H1 (cell line): ENCODE results near the gene PAQR4. TPM values are rescaled to one million over a fixed set of nuclear protein-coding genes. Genes with fewer than 3 reads are reported as not detected.

Source experiments
- CTCF ChIA-PET: fragments of 300-600 bp; sonication (Branson Sonifier 250); formaldehyde crosslinking; loops from one replicate; lab custom pipeline; 2021; ENCODE audit not compliant: partially characterized antibody; lab: Charles Lee
- POLR2A ChIA-PET: fragments of 300-600 bp; sonication (Branson Sonifier 250); formaldehyde crosslinking; loops from one replicate; lab custom pipeline; 2021; ENCODE audit warnings: inconsistent platforms; ENCODE audit not compliant: partially characterized antibody; lab: Charles Lee
- DNase-seq, 2 experiments: peaks; one replicate each; pipeline versions ENCODE4 v3.0.0 to v3.0.0-alpha.2; 2010 to 2022; ENCODE audit warnings: low spot score in 2 of 2, low read depth in 1 of 2, mixed read lengths in 1 of 2
- FAIRE-seq: peaks from 2 replicates; lab custom pipeline; 2011; peaks lifted over from hg19 to GRCh38; lab: Jason Lieb, UNC
- H2AFZ ChIP-seq: 2 replicates; pipeline ENCODE4 v1.8.1; 2012; ENCODE audit warnings: low read length, inconsistent platforms
- H2AK5ac ChIP-seq: 2 replicates; pipeline ENCODE4 v1.6.1; 2013; ENCODE audit warnings: low read depth, low read length
- H2BK120ac ChIP-seq: replicated peaks from 2 replicates; pipeline ENCODE3; 2013; ENCODE audit warnings: low read depth, low read length, inconsistent platforms
- H2BK12ac ChIP-seq: 2 replicates; pipeline ENCODE4 v1.6.1; 2013; ENCODE audit warnings: low read depth, low read length
- H2BK15ac ChIP-seq: 2 replicates; pipeline ENCODE4 v1.6.1; 2013; ENCODE audit warnings: low read length
- H2BK20ac ChIP-seq: 2 replicates; pipeline ENCODE4 v1.6.1; 2013; ENCODE audit warnings: low read length
- H2BK5ac ChIP-seq: 2 replicates; pipeline ENCODE4 v1.6.1; 2013; ENCODE audit warnings: low read depth, low read length
- H3K14ac ChIP-seq: 2 replicates; pipeline ENCODE4 v1.6.1; 2013; ENCODE audit warnings: inconsistent platforms; ENCODE audit not compliant: insufficient read length
- H3K18ac ChIP-seq: 2 replicates; pipeline ENCODE4 v1.6.1; 2013; ENCODE audit warnings: low read length; ENCODE audit errors: extremely low read depth
- H3K23ac ChIP-seq: 2 replicates; pipeline ENCODE4 v1.6.1; 2013; ENCODE audit warnings: inconsistent platforms; ENCODE audit not compliant: insufficient read length
- H3K23me2 ChIP-seq: 2 replicates; pipeline ENCODE4 v1.6.1; 2013; ENCODE audit warnings: low read depth, low read length
- H3K27ac ChIP-seq: 2 replicates; pipeline ENCODE4 v1.6.1; 2011; ENCODE audit warnings: low read depth, low read length, inconsistent platforms
- H3K27me3 ChIP-seq, 4 experiments: replicated peaks in 1 of 4; 1 replicate in 1 of 4; 2 replicates in 3 of 4; pipeline versions ENCODE4 v1.6.1 to v1.8.1; 2011 to 2013; ENCODE audit warnings: low read length in 3 of 4, mild to moderate bottlenecking in 3 of 4, inconsistent platforms in 2 of 4, mixed read lengths in 2 of 4, moderate library complexity in 1 of 4; ENCODE audit not compliant: control insufficient read depth in 3 of 4, insufficient read depth in 3 of 4; ENCODE audit errors: extremely low read depth in 1 of 4
- H3K36me3 ChIP-seq, 4 experiments: 2 replicates each; pipeline versions ENCODE4 v1.6.1 to v1.8.1; 2011 to 2013; ENCODE audit warnings: mild to moderate bottlenecking in 4 of 4, low read length in 3 of 4, moderate library complexity in 2 of 4, control low read depth in 1 of 4, inconsistent platforms in 1 of 4; ENCODE audit not compliant: insufficient read depth in 4 of 4, control insufficient read depth in 2 of 4
- H3K4ac ChIP-seq: replicated peaks from 2 replicates; pipeline ENCODE3; 2013; ENCODE audit warnings: low read length, low read depth, mixed read lengths, inconsistent platforms; ENCODE audit not compliant: insufficient read length
- H3K4me1 ChIP-seq, 4 experiments: replicated peaks in 1 of 4; 1 replicate in 1 of 4; 2 replicates in 3 of 4; pipeline versions ENCODE4 v1.6.1 to v1.8.1; 2011 to 2013; ENCODE audit warnings: low read length in 3 of 4, inconsistent platforms in 2 of 4, mixed read lengths in 1 of 4; ENCODE audit not compliant: insufficient read depth in 4 of 4, control insufficient read depth in 3 of 4
- H3K4me2 ChIP-seq, 2 experiments: 2 replicates each; pipeline versions ENCODE4 v1.6.1 to v1.8.1; 2011 to 2013; ENCODE audit warnings: low read depth in 2 of 2, low read length in 2 of 2, control low read depth in 1 of 2, inconsistent platforms in 1 of 2, mild to moderate bottlenecking in 1 of 2; ENCODE audit not compliant: insufficient read depth in 1 of 2
- H3K4me3 ChIP-seq, 4 experiments: fragments of 200-600, 300-600 bp in 1 of 4; sonication (generic), shearing (Covaris generic), sonication (Bioruptor Twin) in 1 of 4; 2 replicates each; pipeline versions ENCODE4 v1.5.1 to v1.8.1; 2011 to 2016; ENCODE audit warnings: low read length in 4 of 4, low read depth in 3 of 4, control low read depth in 2 of 4, inconsistent platforms in 2 of 4, mild to moderate bottlenecking in 2 of 4, mixed read lengths in 1 of 4, moderate library complexity in 1 of 4; ENCODE audit not compliant: insufficient read depth in 2 of 4; ENCODE audit errors: extremely low read depth in 1 of 4
- H3K56ac ChIP-seq: replicated peaks from 2 replicates; pipeline ENCODE3; 2013; ENCODE audit warnings: low read depth, mild to moderate bottlenecking, mixed read lengths, low read length, inconsistent platforms; ENCODE audit not compliant: insufficient read length
- H3K79me1 ChIP-seq: 2 replicates; pipeline ENCODE4 v1.6.1; 2013; ENCODE audit warnings: low read depth, low read length, control low read depth
- H3K79me2 ChIP-seq, 2 experiments: 2 replicates each; pipeline versions ENCODE4 v1.6.1 to v1.8.1; 2012 to 2013; ENCODE audit warnings: low read length in 2 of 2, mild to moderate bottlenecking in 2 of 2, inconsistent platforms in 1 of 2; ENCODE audit not compliant: insufficient read depth in 2 of 2, control insufficient read depth in 1 of 2
- H3K9ac ChIP-seq, 4 experiments: replicated peaks in 1 of 4; 1 replicate in 1 of 4; 2 replicates in 3 of 4; pipeline versions ENCODE4 v1.6.1 to v1.8.1; 2011 to 2013; ENCODE audit warnings: low read depth in 3 of 4, low read length in 3 of 4, control low read depth in 2 of 4, mild to moderate bottlenecking in 2 of 4, moderate library complexity in 2 of 4, inconsistent platforms in 1 of 4; ENCODE audit errors: extremely low read depth in 1 of 4
- H3K9me3 ChIP-seq, 2 experiments: 2 replicates each; pipeline versions ENCODE4 v1.6.1 to v1.8.1; 2012 to 2013; ENCODE audit warnings: mild to moderate bottlenecking in 2 of 2, moderate library complexity in 2 of 2, control low read depth in 1 of 2, inconsistent platforms in 1 of 2, low read depth in 1 of 2, low read length in 1 of 2, mixed read lengths in 1 of 2; ENCODE audit not compliant: insufficient read depth in 2 of 2
- H4K20me1 ChIP-seq, 2 experiments: replicated peaks in 1 of 2; 2 replicates each; pipeline versions ENCODE3 to v1.8.1; 2011 to 2013; ENCODE audit warnings: inconsistent platforms in 2 of 2, low read length in 2 of 2, mild to moderate bottlenecking in 1 of 2; ENCODE audit not compliant: insufficient read depth in 2 of 2, control insufficient read depth in 1 of 2
- H4K5ac ChIP-seq: 2 replicates; pipeline ENCODE4 v1.6.1; 2013; ENCODE audit warnings: low read length, low read depth, mixed read lengths, inconsistent platforms; ENCODE audit not compliant: insufficient read length
- H4K8ac ChIP-seq: 2 replicates; pipeline ENCODE4 v1.8.0; 2013; ENCODE audit warnings: mild to moderate bottlenecking, moderate library complexity, low read length, inconsistent platforms; ENCODE audit not compliant: insufficient read depth; ENCODE audit errors: extremely low read depth
- H4K91ac ChIP-seq: replicated peaks from 2 replicates; pipeline ENCODE3; 2013; ENCODE audit warnings: low read length, mixed read lengths, inconsistent platforms; ENCODE audit not compliant: insufficient read length
- ASH2L ChIP-seq: fragments of 200-600, 300-600 bp; sonication (generic); IDR thresholded peaks from one replicate; pipeline ENCODE4 v1.7.1; 2017; ENCODE audit warnings: low read length
- CTBP2 ChIP-seq: IDR thresholded peaks from 2 replicates; pipeline ENCODE4 v1.7.0; 2011; ENCODE audit warnings: borderline replicate concordance, mild to moderate bottlenecking, moderate library complexity, mixed read lengths, low read length; ENCODE audit not compliant: insufficient read depth, insufficient read length
- EZH2 ChIP-seq: fragments of 200-600 bp; sonication (generic); IDR thresholded peaks from 2 replicates; pipeline ENCODE4 v1.7.1; 2012; ENCODE audit warnings: low read depth, mild to moderate bottlenecking, moderate library complexity, low read length, inconsistent platforms; ENCODE audit not compliant: severe bottlenecking
- KDM5A ChIP-seq: fragments of 200-600 bp; IDR thresholded peaks from 2 replicates; pipeline ENCODE4 v1.7.1; 2012; ENCODE audit warnings: mild to moderate bottlenecking, low read length, inconsistent platforms, mixed read lengths
- MAFK ChIP-seq: IDR thresholded peaks from 2 replicates; pipeline ENCODE4 v1.6.1; 2012; ENCODE audit warnings: low read depth, mild to moderate bottlenecking, improper control_type of control experiment, low read length
- POLR2A ChIP-seq, 2 experiments: IDR thresholded peaks; 1 replicate in 1 of 2; 2 replicates in 1 of 2; pipeline ENCODE4 v1.6.1; 2011; ENCODE audit warnings: low read depth in 2 of 2, low read length in 2 of 2, mild to moderate bottlenecking in 2 of 2; ENCODE audit errors: control extremely low read depth in 1 of 2
- POLR2AphosphoS5 ChIP-seq: IDR thresholded peaks from 2 replicates; pipeline ENCODE4 v1.6.1; 2011; ENCODE audit warnings: low read depth, low read length
- RBBP5 ChIP-seq: IDR thresholded peaks from 2 replicates; pipeline ENCODE4 v1.7.1; 2012; ENCODE audit warnings: low read depth, mild to moderate bottlenecking, inconsistent platforms, low read length, moderate library complexity, borderline replicate concordance
- SIX5 ChIP-seq: IDR thresholded peaks from 2 replicates; pipeline ENCODE4 v1.6.1; 2011; ENCODE audit warnings: mild to moderate bottlenecking, low read depth, low read length
- SP1 ChIP-seq: IDR thresholded peaks from 2 replicates; pipeline ENCODE4 v1.6.1; 2011; ENCODE audit warnings: low read depth, low read length
- SP2 ChIP-seq: IDR thresholded peaks from 2 replicates; pipeline ENCODE4 v1.6.1; 2012; ENCODE audit warnings: mild to moderate bottlenecking, low read length, inconsistent platforms
- SP4 ChIP-seq: IDR thresholded peaks from 2 replicates; pipeline ENCODE4 v1.6.1; 2012; ENCODE audit warnings: low read length, inconsistent platforms
- TCF12 ChIP-seq: IDR thresholded peaks from 2 replicates; pipeline ENCODE4 v1.6.1; 2011; ENCODE audit warnings: low read depth, mild to moderate bottlenecking, low read length
- YY1 ChIP-seq: IDR thresholded peaks from 2 replicates; pipeline ENCODE4 v1.6.1; 2011; ENCODE audit warnings: low read depth, mild to moderate bottlenecking, low read length
- ZNF274 ChIP-seq: IDR thresholded peaks from 2 replicates; pipeline ENCODE4 v1.7.0; 2012; ENCODE audit warnings: low read length, borderline replicate concordance; ENCODE audit errors: extremely low read depth
- WGBS, 2 experiments: shearing (Covaris generic) in 1 of 2; methylation state at CpG; one replicate each; pipeline versions ENCODE4 v1.1.6 to v1.1.7; 2013 to 2015; ENCODE audit warnings: low lambda C conversion rate in 2 of 2, mixed read lengths in 2 of 2, inconsistent platforms in 1 of 2, low coverage in 1 of 2, missing lambda C conversion rate in 1 of 2; ENCODE audit not compliant: insufficient replicate concordance in 2 of 2, insufficient coverage in 1 of 2, insufficient read length in 1 of 2; ENCODE audit errors: extremely low coverage in 1 of 2, missing lambda C conversion rate in 1 of 2; 5-methylcytosine and 5-hydroxymethylcytosine counted together
- polyA plus RNA-seq, 7 experiments: library from polyadenylated mRNA; depleted of rRNA in 3 of 7; stranded (reverse) in 5 of 7; unstranded in 2 of 7; fragments of >200 nt in 5 of 7; fragments of 200-250 nt in 2 of 7; gene quantifications; 1 replicate in 5 of 7; 2 replicates in 1 of 7; 4 replicates in 1 of 7; pipeline versions ENCODE4 v1.2.1 to v1.2.3, GENCODE V29; 2011 to 2013; ENCODE audit warnings: missing spikeins in 2 of 7, mixed read lengths in 2 of 7
- total RNA-seq: library from RNA; stranded (reverse); fragmentation: NEBNext Ultra II Directional; extraction: Animal tissue kit (Norgen Biotek cat#: 25700); gene quantifications from 2 replicates; pipeline ENCODE4 v1.2.1, GENCODE V29; 2021

Gene PAQR4
- total and polyA plus RNA-seq, 2 of the 8 experiments (the other 6 are each of a cell fraction or from before 2014, with no cell fraction given): 28.2 to 34.6 TPM

DNA sequence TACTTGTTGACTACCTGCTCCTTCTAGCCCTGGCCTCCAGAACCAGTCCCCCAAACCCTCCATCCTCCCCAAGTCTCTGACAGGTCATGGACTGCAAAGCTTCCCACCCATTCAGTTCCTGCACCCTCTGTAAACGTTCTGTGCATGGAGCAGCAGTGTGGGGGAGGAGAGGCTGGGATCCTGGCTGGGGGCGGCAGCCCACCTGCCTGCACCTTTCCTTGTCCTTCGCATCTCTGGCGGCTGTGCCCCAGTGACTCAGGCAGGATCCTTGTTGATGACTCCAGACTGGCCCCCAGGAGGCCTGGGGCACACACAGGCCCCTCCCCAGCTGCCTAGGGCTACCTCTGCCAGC lies 12.7 kb downstream of the PAQR4 start:
- Histone ChIP-seq H3K14ac (no peak overlapping the region), H3K18ac (peak overlapping the region; percentile 66), H3K23me2 (peaks cover 12% of the 10 kb centered on the region; the same call in 1 of the 2 replicates), H3K79me2 (peaks cover 0 to 8% of the 10 kb centered on the region in 2 experiments; a peak in 2 of 4 replicates), H2BK15ac (peak overlapping the region; percentile 92; the same call in 1 of the 2 replicates), H3K4me3 (peak overlapping the region; percentile 7 to 78 (median 11); a peak in 4 of 8 replicates), H3K36me3 (peaks cover 0 to 6% (median under 1%) of the 10 kb centered on the region in 4 experiments; a peak in 4 of 8 replicates), H2AFZ (no peak overlapping the region), H3K56ac (peak overlapping the region; percentile 54), H4K20me1 (peaks cover 9 to 16% of the 10 kb centered on the region in 2 experiments), H2BK20ac (peak overlapping the region; percentile 17), H3K4me2 (peak overlapping the region; percentile 38 to 93), H2AK5ac (peak overlapping the region; percentile 68; the same call in 1 of the 2 replicates), H4K5ac (peak overlapping the region; percentile 78), H3K4ac (peak overlapping the region; percentile 83), H3K4me1 (peaks cover 3 to 23% (median 14%) of the 10 kb centered on the region in 4 experiments), H3K79me1 (peaks cover 5% of the 10 kb centered on the region), H2BK120ac (peak overlapping the region; percentile 68), H3K9me3 (no peaks in the 10 kb centered on the region), H3K27ac (0 out of 2 replicates have a peak overlapping the region, but pooled peaks have one; percentile 28), H3K23ac (no peak overlapping the region), H4K8ac (peak overlapping the region; percentile 11), H4K91ac (peak overlapping the region; percentile 95), H3K9ac (no peak overlapping the region; a peak in 3 of 7 replicates), H2BK12ac (peak overlapping the region; percentile 86; the same call in 1 of the 2 replicates), H3K27me3 (no peaks in the 10 kb centered on the region; a peak in 1 of 7 replicates), H2BK5ac (peak overlapping the region; percentile 97)
- DNase-seq: no peak
- FAIRE-seq: no peak
- WGBS, 2 experiments: 24% methylated on average over 4 of the region's 4 CpGs; no CpG with 5 or more reads in 1 of the 2 experiments
- POLR2A ChIA-PET: interaction anchor here (0.6 to 25.4 kb wide), 10 partner anchors 9 to 117 kb away, joined by 5 to 455 read pairs (median 18); partner anchors contain the start of genes CLDN6, HCFC1R1, KREMEN2 and PAQR4
- CTCF ChIA-PET: interaction anchor here (0.7 to 3.7 kb wide), 12 partner anchors 10 to 214 kb away, joined by 3 to 27 read pairs (median 6); partner anchors contain the start of gene PAQR4
- no peak for TF ChIP-seq KDM5A
- no peak for TF ChIP-seq CTBP2
- TF ChIP-seq ASH2L: peak; percentile 69
- TF ChIP-seq POLR2AphosphoS5: no peak
- TF ChIP-seq POLR2A (IDR thresholded peaks at IDR 0.05; ENCODE audit: control extremely low read depth in 1 of 2, low read depth in 2 of 2, low read length in 2 of 2): no peak
- TF ChIP-seq SP2: no peak
- no peak for TF ChIP-seq YY1
- no peak for TF ChIP-seq MAFK
- TF ChIP-seq SP1: no peak; the same call in 1 of the 2 replicates
- TF ChIP-seq SP4: no peak
- 0 out of 2 replicates have a peak, but pooled peaks have one; percentile 47 for TF ChIP-seq RBBP5
- TF ChIP-seq EZH2: no peak
- TF ChIP-seq SIX5: no peak
- no peak for TF ChIP-seq TCF12
- TF ChIP-seq ZNF274: no peak
